SK-N-SH (cell line): Measurements from ENCODE around the gene SMARCE1. TPM values are rescaled to one million over a fixed set of nuclear protein-coding genes. Genes with fewer than 3 reads are reported as not detected.

ENCODE experiments used
- CTCF ChIA-PET: fragments of 300-600, 350-600 bp; formaldehyde crosslinking; extraction: SDS; loops from one replicate; lab custom pipeline; 2021; lab: Yijun Ruan, JAX
- POLR2A ChIA-PET: fragments of 350-600 bp; sonication (Branson Sonifier 250); formaldehyde crosslinking; extraction: SDS; loops from one replicate; lab custom pipeline; 2020; ENCODE audit warnings: antibody characterized with exemption, inconsistent platforms; lab: Yijun Ruan, JAX
- DNase-seq: peaks from one replicate; pipeline ENCODE4 v3.0.0; 2012
- H2AFZ ChIP-seq: fragments of 200-600 bp; sonication (generic); 2 replicates; pipeline ENCODE4 v1.8.1; 2016; ENCODE audit warnings: antibody characterized with exemption, mild to moderate bottlenecking, low read depth
- H3F3A ChIP-seq: fragments of 200-600 bp; sonication (generic); replicated peaks from 2 replicates; pipeline ENCODE3; 2016; ENCODE audit warnings: antibody characterized with exemption, mild to moderate bottlenecking; ENCODE audit not compliant: insufficient read depth
- H3K27ac ChIP-seq, 2 experiments: fragments of 200-500 bp in 1 of 2; fragments of 200-600 bp in 1 of 2; sonication (Bioruptor generic) in 1 of 2; sonication (generic), shearing (Covaris generic) in 1 of 2; 2 replicates each; pipeline versions ENCODE4 v1.5.1 to v1.6.1; 2014 to 2016; ENCODE audit warnings: low read depth in 2 of 2, inconsistent platforms in 1 of 2, low read length in 1 of 2, mild to moderate bottlenecking in 1 of 2, mixed read lengths in 1 of 2
- H3K27me3 ChIP-seq: fragments of 200-600 bp; sonication (generic), shearing (Covaris generic); 2 replicates; pipeline ENCODE4 v1.6.1; 2016; ENCODE audit warnings: mixed run types; ENCODE audit not compliant: insufficient read depth
- H3K36me3 ChIP-seq, 2 experiments: fragments of 200-500 bp in 1 of 2; fragments of 200-600 bp in 1 of 2; sonication (Bioruptor generic) in 1 of 2; sonication (generic) in 1 of 2; replicated peaks in 1 of 2; 2 replicates each; pipeline versions ENCODE3 to v1.5.1; 2014 to 2016; ENCODE audit warnings: low read length in 1 of 2, mild to moderate bottlenecking in 1 of 2; ENCODE audit not compliant: insufficient read depth in 2 of 2, control insufficient read depth in 1 of 2
- H3K4me1 ChIP-seq, 2 experiments: fragments of 200-500 bp in 1 of 2; fragments of 200-600 bp in 1 of 2; sonication (Bioruptor generic) in 1 of 2; sonication (generic), shearing (Covaris generic) in 1 of 2; 2 replicates each; pipeline versions ENCODE4 v1.5.1 to v1.6.1; 2014 to 2016; ENCODE audit warnings: low read depth in 1 of 2, low read length in 1 of 2, mixed run types in 1 of 2; ENCODE audit not compliant: insufficient read depth in 2 of 2, control insufficient read depth in 1 of 2
- H3K4me2 ChIP-seq: fragments of 200-600 bp; sonication (generic), shearing (Covaris generic); 2 replicates; pipeline ENCODE4 v1.6.1; 2017; ENCODE audit warnings: mixed run types
- H3K4me3 ChIP-seq, 2 experiments: fragments of 200-500 bp in 1 of 2; fragments of 200-600 bp in 1 of 2; sonication (Bioruptor generic) in 1 of 2; sonication (generic), shearing (Covaris generic) in 1 of 2; 2 replicates each; pipeline versions ENCODE4 v1.5.1 to v1.8.1; 2014 to 2016; ENCODE audit warnings: low read depth in 2 of 2, inconsistent platforms in 1 of 2, low read length in 1 of 2, mild to moderate bottlenecking in 1 of 2, mixed read lengths in 1 of 2, moderate library complexity in 1 of 2
- H3K79me2 ChIP-seq: fragments of 200-600 bp; sonication (generic); 2 replicates; pipeline ENCODE4 v1.8.1; 2017; ENCODE audit warnings: mild to moderate bottlenecking; ENCODE audit not compliant: insufficient read depth
- H3K9ac ChIP-seq: fragments of 200-600 bp; sonication (generic); 2 replicates; pipeline ENCODE4 v1.6.1; 2017; ENCODE audit warnings: mixed run types
- H3K9me2 ChIP-seq: fragments of 200-600 bp; sonication (generic); 2 replicates; pipeline ENCODE4 v1.6.1; 2017; ENCODE audit warnings: mixed run types
- H3K9me3 ChIP-seq: fragments of 200-600 bp; sonication (generic); 2 replicates; pipeline ENCODE4 v1.6.1; 2017; ENCODE audit warnings: mixed run types, mild to moderate bottlenecking, moderate library complexity
- H4K20me1 ChIP-seq: fragments of 200-600 bp; sonication (generic); 2 replicates; pipeline ENCODE4 v1.6.1; 2017; ENCODE audit warnings: mild to moderate bottlenecking, mixed run types; ENCODE audit not compliant: insufficient read depth
- CHD2 ChIP-seq: fragments of 150-350 bp; IDR thresholded peaks from 2 replicates; pipeline ENCODE4 v1.6.1; 2018; ENCODE audit warnings: low read length; ENCODE audit not compliant: partially characterized antibody
- ELF1 ChIP-seq: IDR thresholded peaks from 2 replicates; pipeline ENCODE4 v1.4.0; 2012
- EZH2phosphoT487 ChIP-seq: fragments of 200-600 bp; sonication (generic); IDR thresholded peaks from 2 replicates; pipeline ENCODE4 v1.6.1; 2017; ENCODE audit warnings: low read depth, mixed run types, mild to moderate bottlenecking, antibody characterized with exemption, moderate library complexity, borderline replicate concordance
- FOSL2 ChIP-seq: IDR thresholded peaks from 2 replicates; pipeline ENCODE4 v1.4.0; 2012; ENCODE audit warnings: low read depth, mild to moderate bottlenecking, moderate library complexity, borderline replicate concordance
- FOXJ3 ChIP-seq: sonication (generic); formaldehyde crosslinking; IDR thresholded peaks from 2 replicates; pipeline ENCODE4 v1.5.1; 2020; ENCODE audit warnings: mild to moderate bottlenecking, missing genetic modification reagents
- FOXM1 ChIP-seq: IDR thresholded peaks from 2 replicates; pipeline ENCODE4 v1.4.0; 2012; ENCODE audit warnings: low read depth, mild to moderate bottlenecking
- IRF3 ChIP-seq: fragments of 150-350 bp; IDR thresholded peaks from 2 replicates; pipeline ENCODE4 v1.6.1; 2016; ENCODE audit warnings: mild to moderate bottlenecking, low read depth, low read length
- MEF2A ChIP-seq: IDR thresholded peaks from 2 replicates; pipeline ENCODE4 v1.4.0; 2012; ENCODE audit warnings: low read depth, borderline replicate concordance
- NFIC ChIP-seq: IDR thresholded peaks from 2 replicates; pipeline ENCODE4 v1.4.0; 2012; ENCODE audit warnings: borderline replicate concordance
- PBX3 ChIP-seq: IDR thresholded peaks from 2 replicates; pipeline ENCODE4; 2012
- RAD21 ChIP-seq: IDR thresholded peaks from 2 replicates; pipeline ENCODE4 v1.6.1; 2012; ENCODE audit warnings: mild to moderate bottlenecking, low read length
- REST ChIP-seq: IDR thresholded peaks from 2 replicates; pipeline ENCODE4 v1.6.1; 2012; ENCODE audit warnings: mild to moderate bottlenecking, low read depth, low read length, moderate library complexity
- RFX5 ChIP-seq: IDR thresholded peaks from 2 replicates; pipeline ENCODE4 v1.6.1; 2012; ENCODE audit warnings: mild to moderate bottlenecking, improper control_type of control experiment, low read length
- TAF1 ChIP-seq: IDR thresholded peaks from 2 replicates; pipeline ENCODE4 v1.6.1; 2012; ENCODE audit warnings: low read depth, mild to moderate bottlenecking, low read length, moderate library complexity, borderline replicate concordance
- TCF12 ChIP-seq: IDR thresholded peaks from 2 replicates; pipeline ENCODE4 v1.4.0; 2012
- TEAD4 ChIP-seq: IDR thresholded peaks from 2 replicates; pipeline ENCODE4 v1.4.0; 2012; ENCODE audit warnings: mild to moderate bottlenecking, borderline replicate concordance; ENCODE audit not compliant: insufficient read depth
- YY1 ChIP-seq: IDR thresholded peaks from 2 replicates; pipeline ENCODE4 v1.4.0; 2012; ENCODE audit warnings: low read depth, mild to moderate bottlenecking
- WGBS: methylation state at CpG from one replicate; pipeline ENCODE4 v1.1.6; 2017; ENCODE audit warnings: low lambda C conversion rate; 5-methylcytosine and 5-hydroxymethylcytosine counted together
- polyA plus RNA-seq, 3 experiments: library from polyadenylated mRNA; depleted of rRNA; stranded (reverse); fragments of >200 nt; gene quantifications; 2 replicates each; pipeline ENCODE4 v1.2.3, GENCODE V29; 2012
- TF ChIP-seq, protein P1 (sequence below): IDR thresholded peaks from 2 replicates; pipeline ENCODE4 v1.4.0; 2012; ENCODE audit warnings: low read depth, borderline replicate concordance
- TF ChIP-seq, protein P2 (sequence below): IDR thresholded peaks from 2 replicates; pipeline ENCODE4 v1.4.0; 2012; ENCODE audit warnings: low read depth

The SMARCE1 gene
- polyA plus RNA-seq, 1 of the 3 experiments (the other 2 are of a cell fraction), result 45.9 TPM

DNA sequence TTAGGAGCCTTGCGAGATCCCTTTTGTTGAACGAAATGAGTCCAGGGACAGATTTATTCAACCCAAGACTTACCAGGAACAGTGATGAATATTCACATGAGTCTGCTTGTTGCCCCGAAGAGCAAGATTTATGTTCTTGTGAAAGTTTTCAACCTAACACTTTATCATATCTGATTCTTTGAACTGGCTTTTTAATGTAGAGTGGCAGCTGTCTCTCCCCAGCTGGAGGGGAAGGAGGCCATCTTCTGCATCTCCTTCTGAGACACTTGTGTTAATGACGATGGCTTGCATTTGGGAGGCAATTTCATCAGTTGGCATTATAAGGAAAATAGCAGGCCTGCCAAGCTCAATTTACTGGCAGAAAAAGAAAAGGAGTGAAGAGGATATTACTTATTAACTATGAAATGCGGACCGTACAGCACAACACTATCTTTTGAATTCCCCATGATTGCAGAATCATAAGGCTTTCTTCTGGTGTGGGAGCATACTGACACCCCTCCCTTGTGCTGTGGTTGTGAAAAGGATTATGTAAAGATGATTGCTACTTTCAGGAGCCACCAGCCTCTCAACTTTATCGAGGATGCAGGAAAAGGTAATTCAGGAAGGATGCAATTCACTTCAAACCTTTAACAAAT is 35.7 kb downstream of the SMARCE1 start:
- Histone ChIP-seq H3K4me1 (peaks cover 0 to 9% of the 10 kb centered on the region in 2 experiments; a peak in 1 of 4 replicates), H3K27me3 (peaks cover 50% of the 10 kb centered on the region), H3K4me3 (no peak overlapping the region), H2AFZ (no peak overlapping the region), H3K79me2 (no peaks in the 10 kb centered on the region), H4K20me1 (no peaks in the 10 kb centered on the region), H3K36me3 (no peaks in the 10 kb centered on the region), H3F3A (no peaks in the 10 kb centered on the region), H3K4me2 (no peak overlapping the region), H3K27ac (no peak overlapping the region), H3K9me2 (no peaks in the 10 kb centered on the region), H3K9me3 (no peaks in the 10 kb centered on the region), H3K9ac (no peak overlapping the region)
- TF ChIP-seq YY1 (no peak), EZH2phosphoT487 (no peak), TEAD4 (no peak), CHD2 (no peak), ELF1 (no peak), FOXJ3 (CRISPR knock-in tag) (no peak)
- TF ChIP-seq, protein P1, sequence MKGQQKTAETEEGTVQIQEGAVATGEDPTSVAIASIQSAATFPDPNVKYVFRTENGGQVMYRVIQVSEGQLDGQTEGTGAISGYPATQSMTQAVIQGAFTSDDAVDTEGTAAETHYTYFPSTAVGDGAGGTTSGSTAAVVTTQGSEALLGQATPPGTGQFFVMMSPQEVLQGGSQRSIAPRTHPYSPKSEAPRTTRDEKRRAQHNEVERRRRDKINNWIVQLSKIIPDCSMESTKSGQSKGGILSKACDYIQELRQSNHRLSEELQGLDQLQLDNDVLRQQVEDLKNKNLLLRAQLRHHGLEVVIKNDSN, result no peak
- ChIA-PET CTCF (interaction anchor here (0.9 to 1.8 kb wide), 2 partner anchors 8 to 12 kb away, joined by 3 to 5 read pairs; no protein-coding TSS in a partner anchor), POLR2A (no interaction called here)
- WGBS, result 59% methylated on average over 7 of the region's 7 CpGs
- DNase-seq, result no peak

GRCh38 chr17:40610359-40610758 is 37.3 kb downstream of the SMARCE1 start:
- Histone ChIP-seq H3K4me1 (peaks cover 0 to 9% of the 10 kb centered on the region in 2 experiments; a peak in 1 of 4 replicates), H3K9me3 (no peaks in the 10 kb centered on the region), H3K9ac (no peak overlapping the region), H3K4me2 (no peak overlapping the region), H3K36me3 (no peaks in the 10 kb centered on the region), H3K27ac (no peak overlapping the region), H4K20me1 (no peaks in the 10 kb centered on the region), H3K4me3 (no peak overlapping the region), H3K27me3 (peaks cover 41% of the 10 kb centered on the region), H3K79me2 (no peaks in the 10 kb centered on the region), H3K9me2 (no peaks in the 10 kb centered on the region), H3F3A (no peaks in the 10 kb centered on the region), H2AFZ (no peak overlapping the region)
- 13% methylated on average over 2 of the region's 2 CpGs for WGBS
- ChIA-PET CTCF (interaction anchor here (0.6 kb wide), 1 partner anchor 63 kb away, joined by 3 read pairs; no protein-coding TSS in a partner anchor), POLR2A (no interaction called here)
- DNase-seq, result no peak
- TF ChIP-seq FOXJ3 (CRISPR knock-in tag), result no peak
- TF ChIP-seq YY1, result no peak
- no peak for TF ChIP-seq PBX3
- TF ChIP-seq EZH2phosphoT487, result no peak
- TF ChIP-seq, protein P1, result no peak
- TF ChIP-seq FOSL2, result no peak
- TF ChIP-seq RFX5, result no peak
- TF ChIP-seq CHD2, result no peak
- TF ChIP-seq MEF2A, result no peak
- TF ChIP-seq TAF1, result no peak
- TF ChIP-seq IRF3, result no peak
- no peak for TF ChIP-seq NFIC
- no peak for TF ChIP-seq TEAD4
- no peak for TF ChIP-seq RAD21
- no peak for TF ChIP-seq REST
- TF ChIP-seq TCF12, result no peak
- TF ChIP-seq, protein P2, sequence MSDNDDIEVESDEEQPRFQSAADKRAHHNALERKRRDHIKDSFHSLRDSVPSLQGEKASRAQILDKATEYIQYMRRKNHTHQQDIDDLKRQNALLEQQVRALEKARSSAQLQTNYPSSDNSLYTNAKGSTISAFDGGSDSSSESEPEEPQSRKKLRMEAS, result no peak
- TF ChIP-seq FOXM1, result no peak
